Neural cell (in vitro differentiated cells): Measurements from ENCODE around the gene TSPAN17.

Experiments used
- CTCF ChIP-seq: fragments of 450-650 bp; IDR thresholded peaks from 2 replicates; pipeline ENCODE4 v1.5.1; 2014; ENCODE audit warnings: antibody characterized with exemption, mild to moderate bottlenecking, moderate library complexity; ENCODE audit not compliant: poor library complexity, severe bottlenecking
- EP300 ChIP-seq: fragments of 450-650 bp; conservative IDR thresholded peaks from 2 replicates; pipeline ENCODE4 v1.6.1; 2014; ENCODE audit warnings: antibody characterized with exemption, mild to moderate bottlenecking, moderate library complexity; ENCODE audit not compliant: poor library complexity, severe bottlenecking
- EZH2 ChIP-seq: fragments of 200-600, 300-800 bp; shearing (Covaris generic), sonication (generic); IDR thresholded peaks from 2 replicates; pipeline ENCODE4 v1.6.1; 2014; ENCODE audit warnings: antibody characterized with exemption, low read length, borderline replicate concordance, mild to moderate bottlenecking; ENCODE audit not compliant: insufficient read depth, poor library complexity, severe bottlenecking
- POLR2AphosphoS5 ChIP-seq: IDR thresholded peaks from 2 replicates; pipeline ENCODE4 v1.6.1; 2012
- RAD21 ChIP-seq: fragments of 450-650 bp; conservative IDR thresholded peaks from 2 replicates; pipeline ENCODE4 v1.6.1; 2014; ENCODE audit warnings: antibody characterized with exemption, mild to moderate bottlenecking, moderate library complexity
- SMC3 ChIP-seq: fragments of 450-650 bp; conservative IDR thresholded peaks from 2 replicates; pipeline ENCODE4 v1.6.1; 2014; ENCODE audit warnings: antibody characterized with exemption, mild to moderate bottlenecking, moderate library complexity; ENCODE audit not compliant: poor library complexity
- TAF1 ChIP-seq: IDR thresholded peaks from 2 replicates; pipeline ENCODE4 v1.6.1; 2012; ENCODE audit warnings: low read depth
- TF ChIP-seq, protein P1 (sequence below): IDR thresholded peaks from 2 replicates; pipeline ENCODE4 v1.6.1; 2012; ENCODE audit warnings: borderline replicate concordance

DNA sequence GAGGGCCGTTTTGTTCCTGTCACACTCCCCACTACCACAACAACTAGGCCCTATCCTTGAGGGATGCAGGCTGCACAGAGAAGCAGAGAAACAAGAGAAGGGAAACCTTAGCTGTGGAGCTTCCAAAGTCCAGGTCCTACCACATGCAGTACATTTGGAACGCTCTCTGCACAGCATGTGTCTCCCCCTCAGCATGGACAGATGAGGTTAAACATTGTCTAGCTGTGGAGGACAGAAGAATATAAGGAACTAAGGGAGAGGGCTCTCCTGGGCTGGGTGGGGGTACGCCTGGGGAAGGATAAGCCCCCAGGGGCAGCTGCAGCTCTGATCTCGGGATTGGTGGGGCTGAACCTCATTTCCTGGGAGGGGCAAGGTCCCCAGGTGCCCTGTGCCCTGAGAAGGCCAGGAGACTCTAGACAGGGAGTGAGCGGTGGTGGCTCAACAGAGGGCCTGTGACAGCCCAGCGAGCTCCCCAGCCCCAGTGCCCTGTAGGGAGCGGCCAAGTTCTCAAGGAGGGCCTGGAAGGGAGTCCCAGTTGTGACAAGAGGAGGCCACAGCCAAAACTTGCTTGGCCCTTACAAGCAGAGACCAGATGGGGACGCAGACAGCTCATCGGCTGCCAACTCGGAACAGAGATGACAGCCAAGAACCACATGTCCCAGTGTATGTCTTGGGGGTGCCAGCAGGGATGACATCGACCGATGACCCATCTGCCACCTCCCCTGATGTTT is 30.1 kb downstream of the TSPAN17 start:
- TF ChIP-seq CTCF, result no peak
- no peak for TF ChIP-seq EP300
- no peak for TF ChIP-seq SMC3
- TF ChIP-seq, protein P1, sequence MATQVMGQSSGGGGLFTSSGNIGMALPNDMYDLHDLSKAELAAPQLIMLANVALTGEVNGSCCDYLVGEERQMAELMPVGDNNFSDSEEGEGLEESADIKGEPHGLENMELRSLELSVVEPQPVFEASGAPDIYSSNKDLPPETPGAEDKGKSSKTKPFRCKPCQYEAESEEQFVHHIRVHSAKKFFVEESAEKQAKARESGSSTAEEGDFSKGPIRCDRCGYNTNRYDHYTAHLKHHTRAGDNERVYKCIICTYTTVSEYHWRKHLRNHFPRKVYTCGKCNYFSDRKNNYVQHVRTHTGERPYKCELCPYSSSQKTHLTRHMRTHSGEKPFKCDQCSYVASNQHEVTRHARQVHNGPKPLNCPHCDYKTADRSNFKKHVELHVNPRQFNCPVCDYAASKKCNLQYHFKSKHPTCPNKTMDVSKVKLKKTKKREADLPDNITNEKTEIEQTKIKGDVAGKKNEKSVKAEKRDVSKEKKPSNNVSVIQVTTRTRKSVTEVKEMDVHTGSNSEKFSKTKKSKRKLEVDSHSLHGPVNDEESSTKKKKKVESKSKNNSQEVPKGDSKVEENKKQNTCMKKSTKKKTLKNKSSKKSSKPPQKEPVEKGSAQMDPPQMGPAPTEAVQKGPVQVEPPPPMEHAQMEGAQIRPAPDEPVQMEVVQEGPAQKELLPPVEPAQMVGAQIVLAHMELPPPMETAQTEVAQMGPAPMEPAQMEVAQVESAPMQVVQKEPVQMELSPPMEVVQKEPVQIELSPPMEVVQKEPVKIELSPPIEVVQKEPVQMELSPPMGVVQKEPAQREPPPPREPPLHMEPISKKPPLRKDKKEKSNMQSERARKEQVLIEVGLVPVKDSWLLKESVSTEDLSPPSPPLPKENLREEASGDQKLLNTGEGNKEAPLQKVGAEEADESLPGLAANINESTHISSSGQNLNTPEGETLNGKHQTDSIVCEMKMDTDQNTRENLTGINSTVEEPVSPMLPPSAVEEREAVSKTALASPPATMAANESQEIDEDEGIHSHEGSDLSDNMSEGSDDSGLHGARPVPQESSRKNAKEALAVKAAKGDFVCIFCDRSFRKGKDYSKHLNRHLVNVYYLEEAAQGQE, result no peak
- no peak for TF ChIP-seq EZH2
- no peak for TF ChIP-seq RAD21
- no peak for TF ChIP-seq POLR2AphosphoS5
- TF ChIP-seq TAF1, result no peak
